GM12878 (cell line): ENCODE results near the gene H2AZ2. TPM values are rescaled to one million over a fixed set of nuclear protein-coding genes. Genes with fewer than 3 reads are reported as not detected.

Experiments
- ATAC-seq: fragments of 200-7000 bp; cut with Tn5 transposase; 3 replicates; pipeline ENCODE4 v1.9.1; 2020; ENCODE audit warnings: mild to moderate bottlenecking, moderate library complexity
- BruUV-seq: library from RNA; stranded (reverse); fragments of 400-500 nt; replicated peaks from 2 replicates; lab custom pipeline; 2021; lab: Mats Ljungman, UMichigan
- CTCF ChIA-PET: fragments of 300-600 bp; sonication (Branson Sonifier 250); formaldehyde crosslinking; extraction: SDS; loops from one replicate; lab custom pipeline; 2021; ENCODE audit warnings: inconsistent platforms; lab: Yijun Ruan, JAX
- POLR2A ChIA-PET: fragments of 350-600 bp; formaldehyde crosslinking; extraction: SDS; loops from one replicate; lab custom pipeline; 2021; ENCODE audit warnings: inconsistent platforms; lab: Charles Lee
- RAD21 ChIA-PET: fragments of 300-600 bp; sonication (Branson Sonifier 250); formaldehyde crosslinking; loops from one replicate; lab custom pipeline; 2023; ENCODE audit warnings: antibody characterized with exemption; ENCODE audit not compliant: unreplicated experiment; lab: Charles Lee
- SMC1A ChIA-PET: fragments of 300-600 bp; sonication (Branson Sonifier 250); formaldehyde crosslinking; loops from one replicate; lab custom pipeline; 2023; ENCODE audit not compliant: unreplicated experiment, uncharacterized antibody; lab: Charles Lee
- DNase-seq: peaks from one replicate; pipeline ENCODE4 v3.0.0-alpha.2; 2011; ENCODE audit warnings: low read depth, low spot score
- FAIRE-seq: peaks from 3 replicates; lab custom pipeline; 2011; peaks lifted over from hg19 to GRCh38; lab: Jason Lieb, UNC
- H2AFZ ChIP-seq: 2 replicates; pipeline ENCODE4 v1.6.0; 2011; ENCODE audit warnings: low read depth, low read length, control low read depth; ENCODE audit not compliant: control insufficient read depth
- H3K27ac ChIP-seq: 2 replicates; pipeline ENCODE4 v1.5.1; 2011; ENCODE audit warnings: control low read depth; ENCODE audit not compliant: control insufficient read depth, insufficient read depth
- H3K27me3 ChIP-seq, 2 experiments: replicated peaks in 1 of 2; 2 replicates each; pipeline versions ENCODE4 v1.6.0 to v1.6.1; 2011; ENCODE audit warnings: low read length in 1 of 2; ENCODE audit not compliant: control insufficient read depth in 2 of 2, insufficient read depth in 2 of 2
- H3K36me3 ChIP-seq, 2 experiments: 2 replicates each; pipeline ENCODE4 v1.5.1; 2011; ENCODE audit warnings: low read length in 1 of 2; ENCODE audit not compliant: control insufficient read depth in 2 of 2, insufficient read depth in 2 of 2
- H3K4me1 ChIP-seq: 2 replicates; pipeline ENCODE4 v1.6.1; 2011; ENCODE audit warnings: mild to moderate bottlenecking, low read length, moderate library complexity, mixed read lengths; ENCODE audit not compliant: control insufficient read depth, insufficient read depth
- H3K4me2 ChIP-seq: 2 replicates; pipeline ENCODE4 v1.6.0; 2011; ENCODE audit warnings: control low read depth; ENCODE audit not compliant: control insufficient read depth, insufficient read depth
- H3K4me3 ChIP-seq: fragments of 200-600 bp; sonication (generic); 2 replicates; pipeline ENCODE4 v1.5.1; 2016
- H3K79me2 ChIP-seq: 2 replicates; pipeline ENCODE4 v1.6.0; 2011; ENCODE audit warnings: low read length; ENCODE audit not compliant: control insufficient read depth, insufficient read depth
- H3K9ac ChIP-seq: 2 replicates; pipeline ENCODE4 v1.8.0; 2011; ENCODE audit warnings: low read length, control low read depth, mixed read lengths; ENCODE audit not compliant: control insufficient read depth, insufficient read depth
- H3K9me3 ChIP-seq: replicated peaks from 3 replicates; pipeline ENCODE4 v1.5.1; 2011; ENCODE audit warnings: mild to moderate bottlenecking, low read length; ENCODE audit not compliant: control insufficient read depth, insufficient read depth
- H4K20me1 ChIP-seq: 2 replicates; pipeline ENCODE4 v1.6.0; 2011; ENCODE audit not compliant: control insufficient read depth, insufficient read depth
- MEF2A ChIP-seq: IDR thresholded peaks from 2 replicates; pipeline ENCODE4 v1.6.1; 2011; ENCODE audit warnings: low read depth, mild to moderate bottlenecking, low read length, moderate library complexity; ENCODE audit not compliant: insufficient read depth
- WGBS: methylation state at CpG from one replicate; pipeline ENCODE4 v1.1.6; 2016; ENCODE audit warnings: low lambda C conversion rate; ENCODE audit not compliant: insufficient replicate concordance, insufficient coverage; ENCODE audit errors: missing lambda C conversion rate; 5-methylcytosine and 5-hydroxymethylcytosine counted together
- in situ Hi-C: fragments of 300-500 bp; cut with MboI; formaldehyde crosslinking; loops from 9 replicates; pipeline ENCODE4 v1.14.3; 2018; ENCODE audit warnings: mixed read lengths
- intact Hi-C: fragments of 100-400 bp; cut with micrococcal nuclease; formaldehyde crosslinking; loops from one replicate; pipeline ENCODE4 v1.14.2; 2022; ENCODE audit not compliant: unreplicated experiment
- polyA plus RNA-seq, 11 experiments: library from polyadenylated mRNA; depleted of rRNA in 4 of 11; unstranded in 6 of 11; stranded (reverse) in 5 of 11; fragments of >200 nt; fragmentation: Nextera tagmentation in 4 of 11; fragmentation: Illumina TruSeq in 1 of 11; extraction: Ambion mirVana in 4 of 11; extraction: Trizol in 1 of 11; gene quantifications; 1 replicate in 1 of 11; 2 replicates in 10 of 11; pipeline versions ENCODE4 v1.2.1 to v1.2.3, GENCODE V29; 2011 to 2016; ENCODE audit warnings: inconsistent platforms in 2 of 11, missing spikeins in 2 of 11, low read depth in 1 of 11
- total RNA-seq, 4 experiments: library from RNA; depleted of rRNA in 3 of 4; stranded (reverse); fragments of >200 nt in 3 of 4; fragmentation: Illumina TruSeq in 1 of 4; extraction: Trizol in 1 of 4; gene quantifications; 2 replicates each; pipeline versions ENCODE4 v1.2.1 to v1.2.3, GENCODE V29; 2013 to 2021

The H2AZ2 gene
- total and polyA plus RNA-seq, 10 of the 15 experiments (the other 5 are each of a cell fraction or from before 2014, with no cell fraction given): 118 to 366 (median 223) TPM

DNA sequence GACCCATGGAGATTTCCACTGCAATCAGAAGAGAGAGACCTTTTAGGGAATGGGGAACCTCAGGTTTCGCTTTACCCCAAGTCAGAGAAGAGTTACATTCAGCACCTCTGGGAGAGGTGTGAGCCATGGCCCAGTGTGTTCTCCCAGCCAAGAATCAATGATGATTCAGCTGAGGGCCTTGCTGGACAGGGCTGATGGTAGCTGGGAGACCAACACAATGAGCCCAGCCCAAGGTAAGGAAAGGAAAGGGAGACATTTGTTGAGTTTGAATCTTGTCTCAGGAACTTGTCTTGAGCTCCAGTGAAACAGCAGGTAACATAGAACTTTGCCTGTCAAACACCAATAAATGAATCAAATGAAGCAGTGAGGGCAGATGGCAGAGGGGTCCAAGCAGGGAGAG is 65.4 kb downstream of the H2AZ2 start:
- ChIA-PET CTCF (no interaction called here), SMC1A (interaction anchor here (1.2 kb wide), 1 partner anchor 16 kb away, joined by 3 read pairs; no protein-coding TSS in a partner anchor), RAD21 (no interaction called here)
- in situ Hi-C loops (no loop called here), intact Hi-C loops (no loop called here)
- Histone ChIP-seq H3K79me2 (no peaks in the 10 kb centered on the region), H3K9ac (no peak overlapping the region), H3K4me1 (peaks cover 4% of the 10 kb centered on the region), H3K4me3 (no peak overlapping the region), H4K20me1 (no peaks in the 10 kb centered on the region), H2AFZ (no peak overlapping the region), H3K4me2 (no peak overlapping the region), H3K36me3 (no peaks in the 10 kb centered on the region)
- DNase-seq: no peak
- ATAC-seq: no peak
- 100% methylated on average over 1 of the region's 1 CpG for WGBS
- BruUV-seq: no TSS peak
- no peak for FAIRE-seq
- TF ChIP-seq MEF2A: no peak
- TF ChIP-seq, all 136 proteins: peak for 0
- Histone ChIP-seq H3K27me3 (no peaks in the 10 kb centered on the region), H3K27ac (no peak overlapping the region), H3K9me3 (peaks cover 5% of the 10 kb centered on the region; the same call in 2 of the 3 replicates)
- POLR2A ChIA-PET: no interaction called here

Other genes with a start within 250 kb of the H2AZ2 start
- gene OGDH, start 241.5 kb downstream of the H2AZ2 start, total RNA-seq (2014; rRNA removed): 60.6 and 63.5 TPM in 2 replicates
- gene OGDH, start 241.5 kb downstream of the H2AZ2 start, total RNA-seq (2014; rRNA removed; fragmentation: Illumina TruSeq; extraction: Trizol): 20.5 and 23.1 TPM in 2 replicates
- 103 and 104 TPM in 2 replicates for gene OGDH, start 241.5 kb downstream of the H2AZ2 start, total RNA-seq (2021)
- 16.7 and 33.8 TPM in 2 replicates for gene OGDH, start 241.5 kb downstream of the H2AZ2 start, polyA plus RNA-seq (2011; rRNA removed)
- 39.9 and 56.7 TPM in 2 replicates for gene OGDH, start 241.5 kb downstream of the H2AZ2 start, polyA plus RNA-seq (2014; fragmentation: Illumina TruSeq; extraction: Trizol)
- gene OGDH, start 241.5 kb downstream of the H2AZ2 start, polyA plus RNA-seq (2014; fragmentation: Nextera tagmentation; extraction: Ambion mirVana): 1 to 10 TPM; 4.1 to 4.2 TPM
- gene OGDH, start 241.5 kb downstream of the H2AZ2 start, polyA plus RNA-seq (2014; rRNA removed): 44.7 and 49.1 TPM in 2 replicates
- 10 to 100 TPM; 52.0 to 53.2 TPM for gene OGDH, start 241.5 kb downstream of the H2AZ2 start, polyA plus RNA-seq (2016; fragmentation: Nextera tagmentation; extraction: Ambion mirVana)
- gene ZMIZ2, start 99.2 kb downstream of the H2AZ2 start, total RNA-seq (2014; rRNA removed): 22.4 and 23.9 TPM in 2 replicates
- gene ZMIZ2, start 99.2 kb downstream of the H2AZ2 start, total RNA-seq (2014; rRNA removed; fragmentation: Illumina TruSeq; extraction: Trizol): 12.6 and 13.4 TPM in 2 replicates
- gene ZMIZ2, start 99.2 kb downstream of the H2AZ2 start, total RNA-seq (2021): 127 and 158 TPM in 2 replicates
- 9.9 and 20.5 TPM in 2 replicates for gene ZMIZ2, start 99.2 kb downstream of the H2AZ2 start, polyA plus RNA-seq (2011; rRNA removed)
- gene ZMIZ2, start 99.2 kb downstream of the H2AZ2 start, polyA plus RNA-seq (2014; fragmentation: Illumina TruSeq; extraction: Trizol): 20.0 and 47.0 TPM in 2 replicates
- 1 to 10 TPM in 1 of 2 experiments, under 1 TPM in 1; 0.71 to 1.5 TPM for gene ZMIZ2, start 99.2 kb downstream of the H2AZ2 start, polyA plus RNA-seq (2014; fragmentation: Nextera tagmentation; extraction: Ambion mirVana)
- 68.1 and 79.0 TPM in 2 replicates for gene ZMIZ2, start 99.2 kb downstream of the H2AZ2 start, polyA plus RNA-seq (2014; rRNA removed)
- 1 to 10 TPM; 6.8 to 7.5 TPM for gene ZMIZ2, start 99.2 kb downstream of the H2AZ2 start, polyA plus RNA-seq (2016; fragmentation: Nextera tagmentation; extraction: Ambion mirVana)
- 4,456 and 4,588 TPM in 2 replicates for gene PPIA, start 51.4 kb downstream of the H2AZ2 start, total RNA-seq (2014; rRNA removed)
- gene PPIA, start 51.4 kb downstream of the H2AZ2 start, total RNA-seq (2014; rRNA removed; fragmentation: Illumina TruSeq; extraction: Trizol): 4,167 and 4,257 TPM in 2 replicates
- gene PPIA, start 51.4 kb downstream of the H2AZ2 start, total RNA-seq (2021): 2,712 and 2,761 TPM in 2 replicates
- 5,180 and 5,731 TPM in 2 replicates for gene PPIA, start 51.4 kb downstream of the H2AZ2 start, polyA plus RNA-seq (2011; rRNA removed)
- gene PPIA, start 51.4 kb downstream of the H2AZ2 start, polyA plus RNA-seq (2014; fragmentation: Illumina TruSeq; extraction: Trizol): 7,982 and 8,071 TPM in 2 replicates
- 1,000 to 10,000 TPM; 4,393 to 4,550 TPM for gene PPIA, start 51.4 kb downstream of the H2AZ2 start, polyA plus RNA-seq (2014; fragmentation: Nextera tagmentation; extraction: Ambion mirVana)
- gene PPIA, start 51.4 kb downstream of the H2AZ2 start, polyA plus RNA-seq (2014; rRNA removed): 5,467 and 5,874 TPM in 2 replicates
- 1,000 to 10,000 TPM; 5,978 to 5,991 TPM for gene PPIA, start 51.4 kb downstream of the H2AZ2 start, polyA plus RNA-seq (2016; fragmentation: Nextera tagmentation; extraction: Ambion mirVana)
- 9.0 and 10.1 TPM in 2 replicates for gene PURB, start 37.4 kb upstream of the H2AZ2 start, total RNA-seq (2014; rRNA removed)
- gene PURB, start 37.4 kb upstream of the H2AZ2 start, total RNA-seq (2014; rRNA removed; fragmentation: Illumina TruSeq; extraction: Trizol): 15.1 and 16.6 TPM in 2 replicates
- 17.3 and 18.6 TPM in 2 replicates for gene PURB, start 37.4 kb upstream of the H2AZ2 start, total RNA-seq (2021)
- gene PURB, start 37.4 kb upstream of the H2AZ2 start, polyA plus RNA-seq (2011; rRNA removed): 8.7 and 13.9 TPM in 2 replicates
- gene PURB, start 37.4 kb upstream of the H2AZ2 start, polyA plus RNA-seq (2014; fragmentation: Illumina TruSeq; extraction: Trizol): 17.9 and 23.2 TPM in 2 replicates
- 1 to 10 TPM; 2.5 to 2.8 TPM for gene PURB, start 37.4 kb upstream of the H2AZ2 start, polyA plus RNA-seq (2014; fragmentation: Nextera tagmentation; extraction: Ambion mirVana)
- gene PURB, start 37.4 kb upstream of the H2AZ2 start, polyA plus RNA-seq (2014; rRNA removed): 9.9 and 10.5 TPM in 2 replicates
- 1 to 10 TPM in 1 of 2 experiments, under 1 TPM in 1; 0.77 to 1.5 TPM for gene PURB, start 37.4 kb upstream of the H2AZ2 start, polyA plus RNA-seq (2016; fragmentation: Nextera tagmentation; extraction: Ambion mirVana)
- 154 and 176 TPM in 2 replicates for gene MYO1G, start 130.9 kb upstream of the H2AZ2 start, total RNA-seq (2014; rRNA removed)
- 63.7 and 66.1 TPM in 2 replicates for gene MYO1G, start 130.9 kb upstream of the H2AZ2 start, total RNA-seq (2014; rRNA removed; fragmentation: Illumina TruSeq; extraction: Trizol)
- gene MYO1G, start 130.9 kb upstream of the H2AZ2 start, total RNA-seq (2021): 224 and 232 TPM in 2 replicates
- gene MYO1G, start 130.9 kb upstream of the H2AZ2 start, polyA plus RNA-seq (2011; rRNA removed): 54.3 and 118 TPM in 2 replicates
- 36.1 and 77.2 TPM in 2 replicates for gene MYO1G, start 130.9 kb upstream of the H2AZ2 start, polyA plus RNA-seq (2014; fragmentation: Illumina TruSeq; extraction: Trizol)
- 1 to 10 TPM; 1.8 to 3.3 TPM for gene MYO1G, start 130.9 kb upstream of the H2AZ2 start, polyA plus RNA-seq (2014; fragmentation: Nextera tagmentation; extraction: Ambion mirVana)
- gene MYO1G, start 130.9 kb upstream of the H2AZ2 start, polyA plus RNA-seq (2014; rRNA removed): 150 and 184 TPM in 2 replicates
- 100 to 1,000 TPM; 185 to 216 TPM for gene MYO1G, start 130.9 kb upstream of the H2AZ2 start, polyA plus RNA-seq (2016; fragmentation: Nextera tagmentation; extraction: Ambion mirVana)
- gene CCM2, start 152.1 kb upstream of the H2AZ2 start, total RNA-seq (2014; rRNA removed): 71.6 and 74.7 TPM in 2 replicates
- gene CCM2, start 152.1 kb upstream of the H2AZ2 start, total RNA-seq (2014; rRNA removed; fragmentation: Illumina TruSeq; extraction: Trizol): 34.3 and 35.6 TPM in 2 replicates
- gene CCM2, start 152.1 kb upstream of the H2AZ2 start, total RNA-seq (2021): 61.2 and 61.6 TPM in 2 replicates
- 22.5 and 30.2 TPM in 2 replicates for gene CCM2, start 152.1 kb upstream of the H2AZ2 start, polyA plus RNA-seq (2011; rRNA removed)
- gene CCM2, start 152.1 kb upstream of the H2AZ2 start, polyA plus RNA-seq (2014; fragmentation: Illumina TruSeq; extraction: Trizol): 19.1 and 36.2 TPM in 2 replicates
- 1 to 10 TPM in 1 of 2 experiments, under 1 TPM in 1; 1.00 to 4.1 TPM for gene CCM2, start 152.1 kb upstream of the H2AZ2 start, polyA plus RNA-seq (2014; fragmentation: Nextera tagmentation; extraction: Ambion mirVana)
- 70.8 and 73.7 TPM in 2 replicates for gene CCM2, start 152.1 kb upstream of the H2AZ2 start, polyA plus RNA-seq (2014; rRNA removed)
- gene CCM2, start 152.1 kb upstream of the H2AZ2 start, polyA plus RNA-seq (2016; fragmentation: Nextera tagmentation; extraction: Ambion mirVana): 10 to 100 TPM; 75.2 to 82.3 TPM
- gene NACAD, start 240.9 kb upstream of the H2AZ2 start, total RNA-seq (2014; rRNA removed): not detected in 2 replicates
- not detected in 2 replicates for gene NACAD, start 240.9 kb upstream of the H2AZ2 start, total RNA-seq (2014; rRNA removed; fragmentation: Illumina TruSeq; extraction: Trizol)
- gene NACAD, start 240.9 kb upstream of the H2AZ2 start, total RNA-seq (2021): not detected in 2 replicates
- gene NACAD, start 240.9 kb upstream of the H2AZ2 start, polyA plus RNA-seq (2011; rRNA removed): not detected in 2 replicates
- gene NACAD, start 240.9 kb upstream of the H2AZ2 start, polyA plus RNA-seq (2014; fragmentation: Illumina TruSeq; extraction: Trizol): not detected in 2 replicates
- not detected for gene NACAD, start 240.9 kb upstream of the H2AZ2 start, polyA plus RNA-seq (2014; fragmentation: Nextera tagmentation; extraction: Ambion mirVana)
- gene NACAD, start 240.9 kb upstream of the H2AZ2 start, polyA plus RNA-seq (2014; rRNA removed): not detected in 2 replicates
- not detected for gene NACAD, start 240.9 kb upstream of the H2AZ2 start, polyA plus RNA-seq (2016; fragmentation: Nextera tagmentation; extraction: Ambion mirVana)